ENCODE data around the gene ACADSB.

Gene ACADSB

GRCh38 chr10:123008355-123009104, at the start of gene ACADSB, which contains the start of gene IKZF5:
Gene ACADSB, plus strand, starts transcription at chr10:123009006. Its CDS starts 24 bp downstream, at chr10:123009030.
Gene IKZF5, minus strand, starts transcription at chr10:123008795. Its CDS starts 10,170 bp downstream, at chr10:122998625.
- Histone ChIP-seq H3K36me3 (ENCODE audit: control insufficient read depth in 5 of 5, insufficient read depth in 5 of 5, low read length in 5 of 5) (no peaks in the 10 kb centered on the region), H3K27me3 (ENCODE audit: control insufficient read depth in 5 of 5, insufficient read depth in 4 of 5, low read length in 5 of 5) (no peaks in the 10 kb centered on the region), H3K9ac (ENCODE audit: low read length in 5 of 5) (peak within 1 kb of the TSS; percentile 52 to 99 (median 94)), H3K27ac (ENCODE audit: low read depth, low read length) (peak within 1 kb of the TSS; percentile 97), H3K4me1 (ENCODE audit: control insufficient read depth in 5 of 5, insufficient read depth in 5 of 5, low read length in 5 of 5) (peaks cover 5 to 35% (median 28%) of the 10 kb centered on the region in 5 donors), H3K4me3 (ENCODE audit: low read depth in 1 of 5, low read length in 5 of 5) (peak within 1 kb of the TSS; percentile 89 to 97 (median 95)), H3K9me3 (ENCODE audit: control insufficient read depth in 5 of 5, low read length in 5 of 5) (no peaks in the 10 kb centered on the region)

- Histone ChIP-seq H3K9ac (ENCODE audit: low read length in 5 of 5) (no peak overlapping the region), H3K36me3 (ENCODE audit: control insufficient read depth in 5 of 5, insufficient read depth in 5 of 5, low read length in 5 of 5) (no peaks in the 10 kb centered on the region), H3K27ac (ENCODE audit: low read depth, low read length) (no peak overlapping the region), H3K4me1 (ENCODE audit: control insufficient read depth in 5 of 5, insufficient read depth in 5 of 5, low read length in 5 of 5) (no peaks in the 10 kb centered on the region), H3K9me3 (ENCODE audit: control insufficient read depth in 5 of 5, low read length in 5 of 5) (peaks cover 0 to 16% (median 10%) of the 10 kb centered on the region in 5 donors), H3K4me3 (ENCODE audit: low read depth in 1 of 5, low read length in 5 of 5) (no peak overlapping the region), H3K27me3 (ENCODE audit: control insufficient read depth in 5 of 5, insufficient read depth in 4 of 5, low read length in 5 of 5) (no peaks in the 10 kb centered on the region)
Observed at GRCh38 chr10:122962405-122962804, 46.4 kb upstream of the ACADSB start.

- H3K9me3 ChIP-seq (ENCODE audit: control insufficient read depth in 5 of 5, low read length in 5 of 5), result peaks cover 0 to 21% (median 13%) of the 10 kb centered on the region in 5 donors
- no peak overlapping the region for H3K4me3 ChIP-seq (ENCODE audit: low read depth in 1 of 5, low read length in 5 of 5)
- no peaks in the 10 kb centered on the region for H3K36me3 ChIP-seq (ENCODE audit: control insufficient read depth in 5 of 5, insufficient read depth in 5 of 5, low read length in 5 of 5)
- H3K4me1 ChIP-seq (ENCODE audit: control insufficient read depth in 5 of 5, insufficient read depth in 5 of 5, low read length in 5 of 5), result no peaks in the 10 kb centered on the region
- no peaks in the 10 kb centered on the region for H3K27me3 ChIP-seq (ENCODE audit: control insufficient read depth in 5 of 5, insufficient read depth in 4 of 5, low read length in 5 of 5)
- no peak overlapping the region for H3K9ac ChIP-seq (ENCODE audit: low read length in 5 of 5)
- no peak overlapping the region for H3K27ac ChIP-seq (ENCODE audit: low read depth, low read length)
Observed at GRCh38 chr10:122966879-122967278, 41.9 kb upstream of the ACADSB start.

GRCh38 chr10:122968698-122969097, 40.1 kb upstream of the ACADSB start:
- Histone ChIP-seq H3K36me3 (ENCODE audit: control insufficient read depth in 5 of 5, insufficient read depth in 5 of 5, low read length in 5 of 5) (no peaks in the 10 kb centered on the region), H3K9me3 (ENCODE audit: control insufficient read depth in 5 of 5, low read length in 5 of 5) (peaks cover 0 to 21% (median 13%) of the 10 kb centered on the region in 5 donors), H3K9ac (ENCODE audit: low read length in 5 of 5) (no peak overlapping the region), H3K27me3 (ENCODE audit: control insufficient read depth in 5 of 5, insufficient read depth in 4 of 5, low read length in 5 of 5) (no peaks in the 10 kb centered on the region), H3K27ac (ENCODE audit: low read depth, low read length) (no peak overlapping the region), H3K4me1 (ENCODE audit: control insufficient read depth in 5 of 5, insufficient read depth in 5 of 5, low read length in 5 of 5) (no peaks in the 10 kb centered on the region), H3K4me3 (ENCODE audit: low read depth in 1 of 5, low read length in 5 of 5) (no peak overlapping the region)

- Histone ChIP-seq H3K9me3 (ENCODE audit: control insufficient read depth in 5 of 5, low read length in 5 of 5) (no peaks in the 10 kb centered on the region), H3K27me3 (ENCODE audit: control insufficient read depth in 5 of 5, insufficient read depth in 4 of 5, low read length in 5 of 5) (no peaks in the 10 kb centered on the region), H3K4me1 (ENCODE audit: control insufficient read depth in 5 of 5, insufficient read depth in 5 of 5, low read length in 5 of 5) (no peaks in the 10 kb centered on the region), H3K9ac (ENCODE audit: low read length in 5 of 5) (no peak overlapping the region), H3K27ac (ENCODE audit: low read depth, low read length) (no peak overlapping the region), H3K4me3 (ENCODE audit: low read depth in 1 of 5, low read length in 5 of 5) (no peak overlapping the region), H3K36me3 (ENCODE audit: control insufficient read depth in 5 of 5, insufficient read depth in 5 of 5, low read length in 5 of 5) (no peaks in the 10 kb centered on the region)
Observed at GRCh38 chr10:122974023-122974422, 34.8 kb upstream of the ACADSB start.

GRCh38 chr10:122974543-122975064, 34.2 kb upstream of the ACADSB start:
- Histone ChIP-seq H3K27me3 (ENCODE audit: control insufficient read depth in 5 of 5, insufficient read depth in 4 of 5, low read length in 5 of 5) (no peaks in the 10 kb centered on the region), H3K9me3 (ENCODE audit: control insufficient read depth in 5 of 5, low read length in 5 of 5) (no peaks in the 10 kb centered on the region), H3K9ac (ENCODE audit: low read length in 5 of 5) (no peak overlapping the region), H3K4me3 (ENCODE audit: low read depth in 1 of 5, low read length in 5 of 5) (no peak overlapping the region), H3K27ac (ENCODE audit: low read depth, low read length) (no peak overlapping the region), H3K4me1 (ENCODE audit: control insufficient read depth in 5 of 5, insufficient read depth in 5 of 5, low read length in 5 of 5) (peaks cover 0 to 1% (median under 1%) of the 10 kb centered on the region in 5 donors), H3K36me3 (ENCODE audit: control insufficient read depth in 5 of 5, insufficient read depth in 5 of 5, low read length in 5 of 5) (no peaks in the 10 kb centered on the region)

GRCh38 chr10:122980209-122981065, 28.4 kb upstream of the ACADSB start, which contains the start of gene PSTK:
Gene PSTK, plus strand, starts transcription at chr10:122980401. Its CDS starts 79 bp downstream, at chr10:122980480.
- Histone ChIP-seq H3K27me3 (ENCODE audit: control insufficient read depth in 5 of 5, insufficient read depth in 4 of 5, low read length in 5 of 5) (no peaks in the 10 kb centered on the region), H3K9ac (ENCODE audit: low read length in 5 of 5) (peak within 1 kb of the TSS in 4 of 5 donors; percentile 76 to 86 (median 84)), H3K4me1 (ENCODE audit: control insufficient read depth in 5 of 5, insufficient read depth in 5 of 5, low read length in 5 of 5) (peaks cover 0 to 15% (median 13%) of the 10 kb centered on the region in 5 donors), H3K9me3 (ENCODE audit: control insufficient read depth in 5 of 5, low read length in 5 of 5) (no peaks in the 10 kb centered on the region), H3K4me3 (ENCODE audit: low read depth in 1 of 5, low read length in 5 of 5) (peak within 1 kb of the TSS; percentile 82 to 93 (median 88)), H3K36me3 (ENCODE audit: control insufficient read depth in 5 of 5, insufficient read depth in 5 of 5, low read length in 5 of 5) (peaks cover 0 to 3% (median 0%) of the 10 kb centered on the region in 5 donors), H3K27ac (ENCODE audit: low read depth, low read length) (peak within 1 kb of the TSS; percentile 71)

- Histone ChIP-seq H3K9ac (ENCODE audit: low read length in 5 of 5) (peak overlapping the region in 1 of 5 donors; percentile 19), H3K36me3 (ENCODE audit: control insufficient read depth in 5 of 5, insufficient read depth in 5 of 5, low read length in 5 of 5) (peaks cover 0 to 3% (median 0%) of the 10 kb centered on the region in 5 donors), H3K4me1 (ENCODE audit: control insufficient read depth in 5 of 5, insufficient read depth in 5 of 5, low read length in 5 of 5) (peaks cover 0 to 15% (median 13%) of the 10 kb centered on the region in 5 donors), H3K9me3 (ENCODE audit: control insufficient read depth in 5 of 5, low read length in 5 of 5) (no peaks in the 10 kb centered on the region), H3K27ac (ENCODE audit: low read depth, low read length) (no peak overlapping the region), H3K4me3 (ENCODE audit: low read depth in 1 of 5, low read length in 5 of 5) (peak overlapping the region; percentile 64 to 91 (median 78)), H3K27me3 (ENCODE audit: control insufficient read depth in 5 of 5, insufficient read depth in 4 of 5, low read length in 5 of 5) (no peaks in the 10 kb centered on the region)
Observed at GRCh38 chr10:122981066-122981464, 27.7 kb upstream of the ACADSB start.

- peaks cover 0 to 7% (median 0%) of the 10 kb centered on the region in 5 donors for H3K36me3 ChIP-seq (ENCODE audit: control insufficient read depth in 5 of 5, insufficient read depth in 5 of 5, low read length in 5 of 5)
- no peaks in the 10 kb centered on the region for H3K27me3 ChIP-seq (ENCODE audit: control insufficient read depth in 5 of 5, insufficient read depth in 4 of 5, low read length in 5 of 5)
- no peak overlapping the region for H3K9ac ChIP-seq (ENCODE audit: low read length in 5 of 5)
- no peaks in the 10 kb centered on the region for H3K9me3 ChIP-seq (ENCODE audit: control insufficient read depth in 5 of 5, low read length in 5 of 5)
- H3K4me3 ChIP-seq (ENCODE audit: low read depth in 1 of 5, low read length in 5 of 5), result no peak overlapping the region
- no peak overlapping the region for H3K27ac ChIP-seq (ENCODE audit: low read depth, low read length)
- peaks cover 0 to 15% (median 13%) of the 10 kb centered on the region in 5 donors for H3K4me1 ChIP-seq (ENCODE audit: control insufficient read depth in 5 of 5, insufficient read depth in 5 of 5, low read length in 5 of 5)
Observed at GRCh38 chr10:122983898-122984297, 24.9 kb upstream of the ACADSB start.
